Urinary bladder (tissue), 4 donors: ENCODE data around the gene FAM170B. TPM values are rescaled to one million over a fixed set of nuclear protein-coding genes. Genes with fewer than 3 reads are reported as not detected.

Experiments
- DNase-seq: peaks from one replicate; pipeline ENCODE4 v3.0.0-alpha.2; 2015; ENCODE audit errors: extremely low spot score
- H3K27ac ChIP-seq: one replicate; pipeline ENCODE4 v1.5.1; 2013; ENCODE audit warnings: low read depth, mild to moderate bottlenecking, moderate library complexity
- H3K36me3 ChIP-seq: one replicate; pipeline ENCODE4 v1.6.1; 2013; ENCODE audit warnings: mild to moderate bottlenecking, moderate library complexity; ENCODE audit not compliant: insufficient read depth
- H3K4me1 ChIP-seq: one replicate; pipeline ENCODE4 v1.6.1; 2013; ENCODE audit warnings: mild to moderate bottlenecking, moderate library complexity; ENCODE audit not compliant: insufficient read depth
- H3K4me3 ChIP-seq: one replicate; pipeline ENCODE4 v1.5.1; 2013; ENCODE audit warnings: low read depth, low read length
- WGBS: extraction: QIAGEN DNeasy Blood & Tissue Kit; methylation state at CpG from one replicate; pipeline ENCODE4 v1.1.7; 2013; 5-methylcytosine and 5-hydroxymethylcytosine counted together
- polyA plus RNA-seq: library from polyadenylated mRNA; stranded (reverse); fragments of 200-250 nt; gene quantifications from one replicate; pipeline ENCODE4 v1.2.3, GENCODE V29; 2013
- total RNA-seq: library from RNA; depleted of rRNA; stranded (reverse); fragments of >200 nt; gene quantifications from one replicate; pipeline ENCODE4 v1.2.3, GENCODE V29; 2014
- donor health status: healthy with polysubstance abuse.
- donor health status: healthy.

Gene FAM170B
- total and polyA plus RNA-seq, 2 donors, result not detected

GRCh38 chr10:49135575-49136313 lies 1.9 kb upstream of the FAM170B start:
- DNase-seq, result no peak
- Histone ChIP-seq H3K27ac (no peak overlapping the region), H3K4me3 (no peak overlapping the region), H3K4me1 (peaks cover 4% of the 10 kb centered on the region), H3K36me3 (no peaks in the 10 kb centered on the region)
- WGBS, result 56% methylated on average over 9 of the region's 9 CpGs

- WGBS, result 73% methylated on average over 3 of the region's 3 CpGs
- DNase-seq, result no peak
- no peaks in the 10 kb centered on the region for H3K36me3 ChIP-seq
- H3K4me1 ChIP-seq, result peaks cover 2% of the 10 kb centered on the region
- H3K4me3 ChIP-seq, result no peak overlapping the region
- H3K27ac ChIP-seq, result no peak overlapping the region
Measured at GRCh38 chr10:49134327-49134726, 506 bp upstream of the FAM170B start.

GRCh38 chr10:49132362-49132737 lies 1.5 kb downstream of the FAM170B start:
- no peaks in the 10 kb centered on the region for H3K36me3 ChIP-seq
- no peak overlapping the region for H3K27ac ChIP-seq
- H3K4me1 ChIP-seq, result no peaks in the 10 kb centered on the region
- 93% methylated on average over 2 of the region's 2 CpGs for WGBS
- no peak overlapping the region for H3K4me3 ChIP-seq
- no peak for DNase-seq

GRCh38 chr10:49131507-49132361 lies 2.1 kb downstream of the FAM170B start:
- Histone ChIP-seq H3K36me3 (no peaks in the 10 kb centered on the region), H3K27ac (no peak overlapping the region), H3K4me1 (no peaks in the 10 kb centered on the region), H3K4me3 (no peak overlapping the region)
- WGBS, result 84% methylated on average over 37 of the region's 37 CpGs
- no peak for DNase-seq

GRCh38 chr10:49129376-49129775 lies 4.4 kb downstream of the FAM170B start:
- no peak overlapping the region for H3K4me3 ChIP-seq
- no peak overlapping the region for H3K27ac ChIP-seq
- H3K4me1 ChIP-seq, result no peaks in the 10 kb centered on the region
- no peaks in the 10 kb centered on the region for H3K36me3 ChIP-seq
- 93% methylated on average over 1 of the region's 1 CpG for WGBS
- no peak for DNase-seq

GRCh38 chr10:49128854-49129253 lies 5.0 kb downstream of the FAM170B start:
- Histone ChIP-seq H3K4me3 (no peak overlapping the region), H3K4me1 (no peaks in the 10 kb centered on the region), H3K36me3 (no peaks in the 10 kb centered on the region), H3K27ac (no peak overlapping the region)
- WGBS, result 84% methylated on average over 4 of the region's 4 CpGs
- no peak for DNase-seq

- WGBS, result 86% methylated on average over 7 of the region's 7 CpGs
- DNase-seq, result no peak
- Histone ChIP-seq H3K4me1 (no peaks in the 10 kb centered on the region), H3K36me3 (no peaks in the 10 kb centered on the region), H3K27ac (no peak overlapping the region), H3K4me3 (no peak overlapping the region)
Measured at GRCh38 chr10:49123981-49124950, 9.6 kb downstream of the FAM170B start.

- no peak for DNase-seq
- 80% methylated on average over 3 of the region's 3 CpGs for WGBS
- no peak overlapping the region for H3K4me3 ChIP-seq
Measured at GRCh38 chr10:49120911-49121310, 12.9 kb downstream of the FAM170B start.

GRCh38 chr10:49119746-49120145 lies 14.1 kb downstream of the FAM170B start:
- no peak for DNase-seq
- WGBS, result 56% methylated on average over 3 of the region's 3 CpGs
- Histone ChIP-seq H3K4me3 (no peak overlapping the region), H3K4me1 (no peaks in the 10 kb centered on the region), H3K36me3 (no peaks in the 10 kb centered on the region), H3K27ac (no peak overlapping the region)

More at GRCh38 chr10:49120911-49121310, 12.9 kb downstream of the FAM170B start:
- Histone ChIP-seq H3K4me1 (no peaks in the 10 kb centered on the region), H3K36me3 (no peaks in the 10 kb centered on the region), H3K27ac (no peak overlapping the region)

- no peak overlapping the region for H3K4me3 ChIP-seq
- H3K36me3 ChIP-seq, result no peaks in the 10 kb centered on the region
- H3K4me1 ChIP-seq, result no peaks in the 10 kb centered on the region
- 54% methylated on average over 6 of the region's 6 CpGs for WGBS
- DNase-seq, result no peak
- no peak overlapping the region for H3K27ac ChIP-seq
Measured at GRCh38 chr10:49118430-49119074, 15.3 kb downstream of the FAM170B start.

- DNase-seq, result no peak
- H3K27ac ChIP-seq, result no peak overlapping the region
- WGBS, result 81% methylated on average over 4 of the region's 4 CpGs
- no peaks in the 10 kb centered on the region for H3K4me1 ChIP-seq
- no peaks in the 10 kb centered on the region for H3K36me3 ChIP-seq
- no peak overlapping the region for H3K4me3 ChIP-seq
Measured at GRCh38 chr10:49117376-49118070, 16.3 kb downstream of the FAM170B start.

GRCh38 chr10:49116509-49117375 lies 17.1 kb downstream of the FAM170B start:
- no peaks in the 10 kb centered on the region for H3K4me1 ChIP-seq
- H3K36me3 ChIP-seq, result no peaks in the 10 kb centered on the region
- H3K4me3 ChIP-seq, result no peak overlapping the region
- 88% methylated on average over 5 of the region's 5 CpGs for WGBS
- H3K27ac ChIP-seq, result no peak overlapping the region
- no peak for DNase-seq
